Endothelial cell of umbilical vein (primary cell): ENCODE measurements around the gene GRID1. TPM values are rescaled to one million over a fixed set of nuclear protein-coding genes. Genes with fewer than 3 reads are reported as not detected.

ENCODE experiments used
- BruUV-seq: library from RNA; stranded (reverse); fragments of 400-500 nt; replicated peaks from 2 replicates; lab custom pipeline; 2021; lab: Mats Ljungman, UMichigan
- CTCF ChIA-PET: fragments of 300-600, 350-600 bp; sonication (Branson Sonifier 250); formaldehyde crosslinking; loops from one replicate; lab custom pipeline; 2021; ENCODE audit warnings: antibody characterized with exemption, inconsistent platforms; lab: Charles Lee
- POLR2A ChIA-PET: fragments of 300-600, 350-600 bp; sonication (Branson Sonifier 250); formaldehyde crosslinking; loops from one replicate; lab custom pipeline; 2021; ENCODE audit warnings: antibody characterized with exemption, inconsistent platforms; lab: Charles Lee
- DNase-seq: peaks from one replicate; pipeline ENCODE4 v3.0.0-alpha.2; 2011; ENCODE audit warnings: low read depth, low spot score
- FAIRE-seq: peaks from 2 replicates; lab custom pipeline; 2011; peaks lifted over from hg19 to GRCh38; lab: Jason Lieb, UNC
- H2AFZ ChIP-seq: 2 replicates; pipeline ENCODE4 v1.6.0; 2012; ENCODE audit warnings: low read depth, low read length, control low read depth, inconsistent platforms
- H3K27ac ChIP-seq: 2 replicates; pipeline ENCODE4 v1.5.1; 2011; ENCODE audit warnings: low read depth, mild to moderate bottlenecking, control low read depth, low read length, moderate library complexity; ENCODE audit not compliant: insufficient read depth
- H3K27me3 ChIP-seq, 2 experiments: 2 replicates each; pipeline versions ENCODE4 v1.6.0 to v1.6.1; 2011; ENCODE audit warnings: low read length in 2 of 2, mixed read lengths in 1 of 2; ENCODE audit not compliant: control insufficient read depth in 2 of 2, insufficient read depth in 2 of 2
- H3K36me3 ChIP-seq, 2 experiments: 2 replicates in 1 of 2; 3 replicates in 1 of 2; pipeline ENCODE4 v1.5.1; 2011; ENCODE audit warnings: low read length in 2 of 2, mild to moderate bottlenecking in 1 of 2, moderate library complexity in 1 of 2; ENCODE audit not compliant: control insufficient read depth in 2 of 2, insufficient read depth in 2 of 2; ENCODE audit errors: extremely low read depth in 1 of 2
- H3K4me1 ChIP-seq: 3 replicates; pipeline ENCODE4 v1.5.1; 2011; ENCODE audit warnings: mild to moderate bottlenecking, low read length; ENCODE audit not compliant: control insufficient read depth, insufficient read depth; ENCODE audit errors: extremely low read depth
- H3K4me2 ChIP-seq: 2 replicates; pipeline ENCODE4 v1.6.1; 2011; ENCODE audit warnings: low read length, control low read depth, mixed read lengths; ENCODE audit not compliant: insufficient read depth
- H3K4me3 ChIP-seq, 3 experiments: fragments of 200-600 bp in 1 of 3; sonication (generic), shearing (Covaris generic) in 1 of 3; replicated peaks in 1 of 3; 2 replicates each; pipeline ENCODE4 v1.5.1; 2011 to 2016; ENCODE audit warnings: control low read depth in 3 of 3, low read length in 3 of 3, mild to moderate bottlenecking in 2 of 3, inconsistent platforms in 1 of 3, low read depth in 1 of 3, moderate library complexity in 1 of 3; ENCODE audit not compliant: insufficient read depth in 1 of 3
- H3K79me2 ChIP-seq: 2 replicates; pipeline ENCODE4 v1.6.0; 2012; ENCODE audit warnings: low read length, inconsistent platforms; ENCODE audit not compliant: control insufficient read depth, insufficient read depth
- H3K9ac ChIP-seq: replicated peaks from 2 replicates; pipeline ENCODE3; 2011; ENCODE audit warnings: low read length, control low read depth; ENCODE audit not compliant: insufficient read depth; ENCODE audit errors: extremely low read depth
- H3K9me1 ChIP-seq: replicated peaks from 3 replicates; pipeline ENCODE4 v1.6.0; 2011; ENCODE audit warnings: mild to moderate bottlenecking, low read length; ENCODE audit not compliant: control insufficient read depth, insufficient read depth; ENCODE audit errors: extremely low read depth
- H3K9me3 ChIP-seq: replicated peaks from 2 replicates; pipeline ENCODE4 v1.5.1; 2012; ENCODE audit warnings: low read length, inconsistent platforms; ENCODE audit not compliant: control insufficient read depth, insufficient read depth
- H4K20me1 ChIP-seq: replicated peaks from 2 replicates; pipeline ENCODE3; 2011; ENCODE audit warnings: mild to moderate bottlenecking, low read length; ENCODE audit not compliant: control insufficient read depth, insufficient read depth; ENCODE audit errors: extremely low read depth
- GATA2 ChIP-seq: IDR thresholded peaks from 2 replicates; pipeline ENCODE4 v1.7.0; 2011; ENCODE audit warnings: low read depth, mild to moderate bottlenecking, moderate library complexity, mixed read lengths, low read length; ENCODE audit not compliant: insufficient read length, insufficient read depth
- JUN ChIP-seq: IDR thresholded peaks from 2 replicates; pipeline ENCODE4 v1.6.1; 2011; ENCODE audit warnings: borderline replicate concordance, low read depth; ENCODE audit not compliant: insufficient read length, insufficient read depth
- MAX ChIP-seq: IDR thresholded peaks from 2 replicates; pipeline ENCODE4 v1.6.1; 2011; ENCODE audit not compliant: insufficient read depth, insufficient read length
- MYC ChIP-seq: IDR thresholded peaks from one replicate; pipeline ENCODE4 v1.6.1; 2011; ENCODE audit warnings: mild to moderate bottlenecking, low read depth, low read length
- POLR2AphosphoS5 ChIP-seq: IDR thresholded peaks from 2 replicates; pipeline ENCODE4 v1.6.1; 2012; ENCODE audit warnings: low read depth, mild to moderate bottlenecking, control low read depth, low read length, moderate library complexity; ENCODE audit not compliant: insufficient read depth
- dilution Hi-C: fragments of 300-500 bp; cut with MboI; formaldehyde crosslinking; loops from one replicate; pipeline ENCODE4 v1.15.0; 2019; ENCODE audit warnings: low sequenced_read_pairs; ENCODE audit not compliant: extremely low pct_ligation_motif_present
- intact Hi-C: fragments of 100-400 bp; cut with micrococcal nuclease; formaldehyde crosslinking; loops from one replicate; pipeline ENCODE4 v1.10.0; 2022
- polyA plus RNA-seq, 4 experiments: library from polyadenylated mRNA; depleted of rRNA in 3 of 4; stranded (reverse) in 3 of 4; unstranded in 1 of 4; fragments of >200 nt; gene quantifications; 2 replicates each; pipeline versions ENCODE4 v1.2.1 to v1.2.3, GENCODE V29; 2011 to 2012; ENCODE audit warnings: missing spikeins in 1 of 4
- total RNA-seq: library from RNA; stranded (reverse); gene quantifications from 2 replicates; pipeline ENCODE4 v1.2.3, GENCODE V29; 2021
- TF ChIP-seq, protein P1 (sequence below), 2 donors: IDR thresholded peaks; 1 replicate in 1 of 2; 2 replicates in 1 of 2; pipeline ENCODE4 v1.5.1; 2011; ENCODE audit warnings: low read length in 2 of 2, mild to moderate bottlenecking in 2 of 2, moderate library complexity in 2 of 2, control low read depth in 1 of 2, inconsistent platforms in 1 of 2, low read depth in 1 of 2; ENCODE audit not compliant: insufficient read depth in 1 of 2; ENCODE audit errors: extremely low read depth in 1 of 2

GRID1 gene
- total and polyA plus RNA-seq, 2 donors (not counting 3 experiments of a cell fraction or from before 2014, with no cell fraction given) = not detected

GRCh38 chr10:86397120-86397519 is 30.5 kb upstream of the GRID1 start:
- CTCF ChIA-PET = interaction anchor here (7.8 kb wide), 1 partner anchor 187 kb away, joined by 213 read pairs; no protein-coding TSS in a partner anchor
- POLR2A ChIA-PET = no interaction called here
- Histone ChIP-seq H3K4me2 (no peak overlapping the region), H3K4me3 (no peak overlapping the region), H2AFZ (no peak overlapping the region), H3K79me2 (no peaks in the 10 kb centered on the region), H3K9me3 (no peaks in the 10 kb centered on the region), H3K27ac (no peak overlapping the region), H3K9me1 (no peaks in the 10 kb centered on the region), H3K4me1 (peaks cover 22% of the 10 kb centered on the region), H3K9ac (no peak overlapping the region), H3K27me3 (peaks cover 8 to 16% of the 10 kb centered on the region in 2 experiments), H4K20me1 (no peaks in the 10 kb centered on the region), H3K36me3 (no peaks in the 10 kb centered on the region)
- no peak for FAIRE-seq
- DNase-seq = no peak
- BruUV-seq = no TSS peak
- no peak for TF ChIP-seq MYC
- no peak for TF ChIP-seq GATA2
- TF ChIP-seq MAX = no peak
- no peak for TF ChIP-seq POLR2AphosphoS5
- TF ChIP-seq JUN = no peak
- TF ChIP-seq, protein P1, sequence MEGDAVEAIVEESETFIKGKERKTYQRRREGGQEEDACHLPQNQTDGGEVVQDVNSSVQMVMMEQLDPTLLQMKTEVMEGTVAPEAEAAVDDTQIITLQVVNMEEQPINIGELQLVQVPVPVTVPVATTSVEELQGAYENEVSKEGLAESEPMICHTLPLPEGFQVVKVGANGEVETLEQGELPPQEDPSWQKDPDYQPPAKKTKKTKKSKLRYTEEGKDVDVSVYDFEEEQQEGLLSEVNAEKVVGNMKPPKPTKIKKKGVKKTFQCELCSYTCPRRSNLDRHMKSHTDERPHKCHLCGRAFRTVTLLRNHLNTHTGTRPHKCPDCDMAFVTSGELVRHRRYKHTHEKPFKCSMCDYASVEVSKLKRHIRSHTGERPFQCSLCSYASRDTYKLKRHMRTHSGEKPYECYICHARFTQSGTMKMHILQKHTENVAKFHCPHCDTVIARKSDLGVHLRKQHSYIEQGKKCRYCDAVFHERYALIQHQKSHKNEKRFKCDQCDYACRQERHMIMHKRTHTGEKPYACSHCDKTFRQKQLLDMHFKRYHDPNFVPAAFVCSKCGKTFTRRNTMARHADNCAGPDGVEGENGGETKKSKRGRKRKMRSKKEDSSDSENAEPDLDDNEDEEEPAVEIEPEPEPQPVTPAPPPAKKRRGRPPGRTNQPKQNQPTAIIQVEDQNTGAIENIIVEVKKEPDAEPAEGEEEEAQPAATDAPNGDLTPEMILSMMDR (IDR thresholded peaks at IDR 0.05; ENCODE audit: extremely low read depth in 1 of 2, insufficient read depth in 1 of 2, low read depth in 1 of 2, low read length in 2 of 2) = no peak
- intact Hi-C loops (no loop called here), dilution Hi-C loops (no loop called here)
